CD8-positive, alpha-beta memory T cell (primary cell): Measurements from ENCODE around the gene CYB5R3. TPM values are rescaled to one million over a fixed set of nuclear protein-coding genes. Genes with fewer than 3 reads are reported as not detected.

ENCODE experiments used
- CTCF ChIA-PET: fragments of 350-600 bp; sonication (Branson Sonifier 250); formaldehyde crosslinking; loops from one replicate; lab custom pipeline; 2021; ENCODE audit warnings: antibody characterized with exemption; lab: Charles Lee
- POLR2A ChIA-PET: fragments of 350-600 bp; sonication (Branson Sonifier 250); formaldehyde crosslinking; loops from one replicate; lab custom pipeline; 2021; ENCODE audit warnings: antibody characterized with exemption; lab: Charles Lee
- DNase-seq, 5 donors: peaks; one replicate each; pipeline versions ENCODE4 v3.0.0 to v3.0.0-alpha.2; 2020 to 2022; ENCODE audit warnings: mixed read lengths in 1 of 5
- H3K27ac ChIP-seq: one replicate; pipeline ENCODE4 v1.7.0; 2013; ENCODE audit warnings: low read depth, mild to moderate bottlenecking, low read length, moderate library complexity
- H3K27me3 ChIP-seq: 2 replicates; pipeline ENCODE4 v1.7.0; 2013; ENCODE audit warnings: low read length, mild to moderate bottlenecking; ENCODE audit not compliant: insufficient read depth, poor library complexity, severe bottlenecking
- H3K36me3 ChIP-seq: 2 replicates; pipeline ENCODE4 v1.7.0; 2013; ENCODE audit warnings: mild to moderate bottlenecking, low read length, moderate library complexity; ENCODE audit not compliant: insufficient read depth
- H3K4me1 ChIP-seq: 2 replicates; pipeline ENCODE4 v1.7.0; 2013; ENCODE audit warnings: mild to moderate bottlenecking, low read length, moderate library complexity; ENCODE audit not compliant: insufficient read depth
- H3K4me3 ChIP-seq: 2 replicates; pipeline ENCODE4 v1.7.0; 2013; ENCODE audit warnings: mild to moderate bottlenecking, low read length
- H3K9me3 ChIP-seq: 2 replicates; pipeline ENCODE4 v1.7.0; 2013; ENCODE audit warnings: mild to moderate bottlenecking, low read length
- H3K27ac Mint-ChIP-seq, 8 donors: one replicate each; pipeline ENCODE4 v1.8.0; 2020 to 2021; ENCODE audit warnings: mixed read lengths in 8 of 8, mild to moderate bottlenecking in 6 of 8, inconsistent platforms in 3 of 8, moderate library complexity in 3 of 8
- H3K27me3 Mint-ChIP-seq, 2 donors: one replicate each; pipeline ENCODE4 v1.8.0; 2020 to 2021; ENCODE audit warnings: mixed read lengths in 2 of 2, mild to moderate bottlenecking in 1 of 2, moderate library complexity in 1 of 2
- H3K36me3 Mint-ChIP-seq, 3 donors: one replicate each; pipeline ENCODE4 v1.8.0; 2020 to 2021; ENCODE audit warnings: mixed read lengths in 3 of 3, inconsistent platforms in 1 of 3, mild to moderate bottlenecking in 1 of 3
- H3K4me1 Mint-ChIP-seq, 3 donors: one replicate each; pipeline ENCODE4 v1.8.0; 2020 to 2021; ENCODE audit warnings: mixed read lengths in 3 of 3, inconsistent platforms in 1 of 3, mild to moderate bottlenecking in 1 of 3
- H3K4me3 Mint-ChIP-seq, 7 donors: one replicate each; pipeline ENCODE4 v1.8.0; 2020 to 2021; ENCODE audit warnings: mixed read lengths in 7 of 7, mild to moderate bottlenecking in 6 of 7, moderate library complexity in 4 of 7, inconsistent platforms in 2 of 7
- H3K9me3 Mint-ChIP-seq, 5 donors: one replicate each; pipeline ENCODE4 v1.8.0; 2020 to 2022; ENCODE audit warnings: mixed read lengths in 5 of 5, mild to moderate bottlenecking in 3 of 5, moderate library complexity in 2 of 5, inconsistent platforms in 1 of 5
- polyA plus RNA-seq: library from polyadenylated mRNA; unstranded; fragments of 300-500 nt; fragmentation: Illumina TruSeq; gene quantifications from one replicate; pipeline ENCODE4 v1.2.3, GENCODE V29; 2021
- total RNA-seq, 2 experiments: library from RNA; stranded (reverse); gene quantifications; one replicate each; pipeline ENCODE4 v1.2.3, GENCODE V29; 2021

The CYB5R3 gene
- 10 to 100 TPM; 70.9 to 75.1 TPM for total RNA-seq
- 105 TPM for polyA plus RNA-seq

- Histone ChIP-seq H3K9me3 (no peaks in the 10 kb centered on the region), H3K27ac (peak within 1 kb of the TSS; percentile 88), H3K4me1 (peaks cover 33% of the 10 kb centered on the region), H3K27me3 (no peaks in the 10 kb centered on the region), H3K36me3 (no peaks in the 10 kb centered on the region), H3K4me3 (peak within 1 kb of the TSS; percentile 87)
- POLR2A ChIA-PET = interaction anchor here (0.5 to 3.0 kb wide), 4 partner anchors 9 to 35 kb away, joined by 3 to 47 read pairs (median 3); partner anchors contain the start of gene POLDIP3
- CTCF ChIA-PET = interaction anchor here (0.9 kb wide), 1 partner anchor 29 kb away, joined by 3 read pairs; no protein-coding TSS in a partner anchor
- Mint-ChIP-seq H3K27me3 (peaks cover 0 to 6% of the 10 kb centered on the region in 2 donors), H3K4me3 (peak within 1 kb of the TSS; percentile 97 to 100 (median 98)), H3K4me1 (peaks cover 14 to 46% (median 23%) of the 10 kb centered on the region in 3 donors), H3K36me3 (peaks cover 0 to 9% (median 0%) of the 10 kb centered on the region in 3 donors), H3K27ac (peak within 1 kb of the TSS; percentile 90 to 100 (median 99)), H3K9me3 (peaks cover 0 to 2% (median 0%) of the 10 kb centered on the region in 5 donors)
- DNase-seq = peak; percentile 67 to 81 (median 74)
These were observed at the start of gene CYB5R3 for GRCh38 chr22:42649246-42650099. Gene CYB5R3, minus strand, starts transcription at chr22:42649392. Its CDS starts 77 bp downstream, at chr22:42649315.

DNA sequence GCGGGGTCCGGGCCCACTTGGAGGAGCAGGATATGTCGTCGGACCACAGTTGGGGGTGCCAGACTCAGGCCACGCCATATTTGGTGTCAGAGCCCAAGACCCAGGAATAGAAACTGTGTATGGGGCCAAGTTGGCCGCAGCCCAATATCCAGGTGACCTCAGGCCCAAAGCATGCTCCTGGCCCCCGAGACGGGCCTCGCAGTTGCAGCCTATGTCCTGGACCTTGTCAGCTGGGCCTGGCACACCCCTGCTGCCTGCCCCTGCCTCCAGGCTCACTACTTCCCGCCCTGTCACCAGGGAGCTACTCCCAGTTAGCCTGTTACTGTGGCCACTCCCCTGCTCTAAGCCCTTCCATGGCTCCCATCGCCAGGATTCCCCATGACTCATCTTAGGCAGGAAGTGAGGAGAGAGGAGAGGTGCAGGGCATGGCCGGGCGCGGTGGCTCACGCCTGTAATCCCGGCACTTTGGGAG lies 48.4 kb upstream of the CYB5R3 start:
- Mint-ChIP-seq H3K4me1 (no peaks in the 10 kb centered on the region), H3K27me3 (peaks cover 0 to 2% of the 10 kb centered on the region in 2 donors), H3K36me3 (no peaks in the 10 kb centered on the region), H3K27ac (no peak overlapping the region), H3K4me3 (no peak overlapping the region), H3K9me3 (no peaks in the 10 kb centered on the region)
- Histone ChIP-seq H3K4me1 (no peaks in the 10 kb centered on the region), H3K27ac (no peak overlapping the region), H3K9me3 (no peaks in the 10 kb centered on the region), H3K27me3 (no peaks in the 10 kb centered on the region), H3K4me3 (no peak overlapping the region), H3K36me3 (no peaks in the 10 kb centered on the region)
- POLR2A ChIA-PET = no interaction called here
- CTCF ChIA-PET = no interaction called here
- DNase-seq = no peak

- POLR2A ChIA-PET = no interaction called here
- H3K4me1 Mint-ChIP-seq = no peaks in the 10 kb centered on the region
- Histone ChIP-seq H3K4me1 (no peaks in the 10 kb centered on the region), H3K36me3 (no peaks in the 10 kb centered on the region), H3K27ac (no peak overlapping the region), H3K4me3 (no peak overlapping the region), H3K9me3 (no peaks in the 10 kb centered on the region), H3K27me3 (no peaks in the 10 kb centered on the region)
- CTCF ChIA-PET = no interaction called here
- no peak overlapping the region for H3K4me3 Mint-ChIP-seq
- DNase-seq = no peak
- no peak overlapping the region for H3K27ac Mint-ChIP-seq
- H3K27me3 Mint-ChIP-seq = peaks cover 0 to 2% of the 10 kb centered on the region in 2 donors
- no peaks in the 10 kb centered on the region for H3K36me3 Mint-ChIP-seq
- no peaks in the 10 kb centered on the region for H3K9me3 Mint-ChIP-seq
These were observed 47.3 kb upstream of the CYB5R3 start for GRCh38 chr22:42696331-42696967.

- no peaks in the 10 kb centered on the region for H3K4me1 ChIP-seq
- no peak overlapping the region for H3K27ac ChIP-seq
- H3K27me3 ChIP-seq = no peaks in the 10 kb centered on the region
- Mint-ChIP-seq H3K27me3 (peaks cover 0 to 2% of the 10 kb centered on the region in 2 donors), H3K4me1 (no peaks in the 10 kb centered on the region), H3K27ac (no peak overlapping the region), H3K9me3 (no peaks in the 10 kb centered on the region), H3K36me3 (no peaks in the 10 kb centered on the region), H3K4me3 (no peak overlapping the region)
- POLR2A ChIA-PET = no interaction called here
- CTCF ChIA-PET = no interaction called here
- H3K9me3 ChIP-seq = no peaks in the 10 kb centered on the region
- no peaks in the 10 kb centered on the region for H3K36me3 ChIP-seq
- no peak overlapping the region for H3K4me3 ChIP-seq
- no peak for DNase-seq
These were observed 46.1 kb upstream of the CYB5R3 start for GRCh38 chr22:42695294-42695693.

DNA sequence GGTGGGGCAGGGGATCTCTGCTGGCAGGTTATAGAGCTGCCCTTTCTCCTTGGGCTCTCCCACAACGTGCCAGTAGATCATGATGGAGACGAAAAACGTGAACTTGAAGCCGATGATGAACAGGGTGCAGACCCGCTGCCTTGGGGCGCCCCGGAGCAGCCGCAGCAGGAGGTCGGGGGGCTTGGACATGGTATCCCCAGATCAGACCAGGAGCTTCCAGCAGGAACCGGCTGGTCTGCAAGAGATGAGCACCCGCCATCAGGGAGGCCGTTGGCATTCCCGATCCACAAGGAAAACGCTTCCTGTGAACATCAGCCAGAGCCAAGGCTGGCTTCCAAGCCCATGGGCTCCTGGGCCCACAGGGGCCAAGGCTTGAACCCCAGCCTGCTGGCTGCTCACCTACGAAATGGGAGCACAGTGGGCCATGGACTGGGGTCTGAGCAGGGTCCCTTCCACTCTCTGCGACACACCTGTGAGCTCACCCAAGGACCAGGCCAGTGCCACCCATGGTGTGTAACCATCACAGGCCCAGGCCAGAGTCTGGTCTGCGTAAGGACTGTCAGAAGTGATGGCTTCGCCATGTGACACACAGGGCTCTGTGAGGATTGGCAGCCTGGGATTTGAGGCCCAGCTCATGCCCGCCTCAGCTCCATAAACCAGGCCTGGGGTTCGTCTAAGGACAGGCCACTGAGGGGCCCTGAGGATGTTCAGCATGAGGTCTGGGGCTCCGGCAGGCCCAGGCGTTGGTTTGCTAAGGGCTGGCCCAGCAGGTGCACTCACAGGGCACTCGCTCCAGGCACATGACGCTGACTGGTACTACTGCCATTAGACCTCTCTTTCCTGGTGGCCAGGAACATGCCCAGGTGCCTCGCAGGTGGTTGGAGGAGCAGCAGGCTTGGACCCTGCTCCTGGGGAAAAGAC lies 44.8 kb upstream of the CYB5R3 start:
- H3K27me3 ChIP-seq = no peaks in the 10 kb centered on the region
- no peaks in the 10 kb centered on the region for H3K36me3 ChIP-seq
- H3K27me3 Mint-ChIP-seq = peaks cover 0 to 2% of the 10 kb centered on the region in 2 donors
- ChIA-PET CTCF (interaction anchor here (0.8 kb wide), 1 partner anchor 14 kb away, joined by 3 read pairs; no protein-coding TSS in a partner anchor), POLR2A (no interaction called here)
- H3K4me3 Mint-ChIP-seq = no peak overlapping the region
- H3K9me3 Mint-ChIP-seq = no peaks in the 10 kb centered on the region
- no peaks in the 10 kb centered on the region for H3K4me1 Mint-ChIP-seq
- H3K4me1 ChIP-seq = no peaks in the 10 kb centered on the region
- no peak overlapping the region for H3K27ac Mint-ChIP-seq
- no peak overlapping the region for H3K4me3 ChIP-seq
- no peaks in the 10 kb centered on the region for H3K36me3 Mint-ChIP-seq
- DNase-seq = no peak
- H3K27ac ChIP-seq = no peak overlapping the region
- no peaks in the 10 kb centered on the region for H3K9me3 ChIP-seq

DNA sequence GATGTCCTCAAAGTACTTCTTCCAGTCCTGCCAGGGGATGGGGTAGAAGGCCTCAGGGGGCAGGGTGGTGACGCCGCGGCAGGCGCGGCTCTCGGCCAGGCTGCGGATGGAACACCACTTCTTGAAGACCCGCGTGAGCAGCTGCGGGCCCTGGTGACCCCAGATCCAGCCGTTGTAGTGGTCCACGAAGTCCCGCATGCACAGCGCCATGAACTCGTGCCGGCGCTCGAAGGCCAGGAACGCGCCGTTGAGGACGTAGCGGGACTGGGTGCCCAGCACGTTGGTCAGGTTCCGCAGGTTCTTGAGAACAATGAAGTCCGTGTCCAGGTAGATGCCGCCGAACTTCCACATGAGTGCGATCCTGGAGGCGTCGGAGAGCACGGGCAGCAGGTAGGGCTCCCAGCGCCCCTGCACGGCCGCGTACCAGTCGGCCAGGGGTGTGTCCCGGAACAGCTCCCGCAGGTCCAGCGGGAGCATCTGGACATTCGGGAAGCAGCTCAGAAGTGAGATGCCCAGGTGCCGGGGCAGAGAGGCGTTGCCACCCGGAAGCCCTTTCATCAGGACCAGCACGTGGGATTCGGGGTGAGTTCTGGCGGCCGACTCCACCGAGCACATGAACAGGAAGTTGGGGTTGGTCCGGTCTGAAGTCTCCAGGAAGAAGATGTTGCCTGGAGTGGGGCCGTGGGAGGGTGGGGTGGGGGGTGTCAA lies 44.0 kb upstream of the CYB5R3 start:
- H3K9me3 ChIP-seq = no peaks in the 10 kb centered on the region
- H3K4me1 ChIP-seq = no peaks in the 10 kb centered on the region
- H3K9me3 Mint-ChIP-seq = no peaks in the 10 kb centered on the region
- no peaks in the 10 kb centered on the region for H3K27me3 ChIP-seq
- no peaks in the 10 kb centered on the region for H3K36me3 ChIP-seq
- ChIA-PET POLR2A (no interaction called here), CTCF (interaction anchor here (0.8 kb wide), 1 partner anchor 15 kb away, joined by 3 read pairs; no protein-coding TSS in a partner anchor)
- no peak overlapping the region for H3K4me3 Mint-ChIP-seq
- no peak overlapping the region for H3K27ac Mint-ChIP-seq
- no peaks in the 10 kb centered on the region for H3K36me3 Mint-ChIP-seq
- H3K27ac ChIP-seq = no peak overlapping the region
- peaks cover 0 to 4% of the 10 kb centered on the region in 2 donors for H3K27me3 Mint-ChIP-seq
- H3K4me3 ChIP-seq = no peak overlapping the region
- no peaks in the 10 kb centered on the region for H3K4me1 Mint-ChIP-seq
- DNase-seq = no peak
